Lung (tissue), 12 donors: ENCODE data around the gene BPIFB3. TPM values are rescaled to one million over a fixed set of nuclear protein-coding genes. Genes with fewer than 3 reads are reported as not detected.

Source experiments
- ATAC-seq: fragments of 200-7000 bp; cut with Tn5 transposase; one replicate; pipeline ENCODE4 v1.9.1; 2020; ENCODE audit warnings: moderate number of reproducible peaks; ENCODE audit not compliant: insufficient read depth, low FRiP score
- DNase-seq, 3 donors: peaks; one replicate each; pipeline ENCODE4 v3.0.0-alpha.2; 2013 to 2017
- H3K27ac ChIP-seq, 2 donors: one replicate each; pipeline ENCODE4 v1.5.1; 2013; ENCODE audit warnings: mild to moderate bottlenecking in 2 of 2, moderate library complexity in 2 of 2, control low read depth in 1 of 2, inconsistent platforms in 1 of 2, low read depth in 1 of 2, low read length in 1 of 2
- H3K27me3 ChIP-seq, 3 donors: one replicate each; pipeline ENCODE4 v1.5.1; 2013; ENCODE audit warnings: low read length in 2 of 3; ENCODE audit not compliant: control insufficient read depth in 3 of 3, insufficient read depth in 3 of 3
- H3K36me3 ChIP-seq, 4 donors: one replicate each; pipeline ENCODE4 v1.5.1; 2013; ENCODE audit warnings: low read length in 4 of 4, mild to moderate bottlenecking in 1 of 4, moderate library complexity in 1 of 4; ENCODE audit not compliant: control insufficient read depth in 4 of 4, insufficient read depth in 4 of 4
- H3K4me1 ChIP-seq, 5 donors: one replicate each; pipeline ENCODE4 v1.5.1; 2013; ENCODE audit warnings: low read length in 5 of 5, mild to moderate bottlenecking in 2 of 5, moderate library complexity in 1 of 5; ENCODE audit not compliant: control insufficient read depth in 5 of 5, insufficient read depth in 5 of 5
- H3K4me3 ChIP-seq: one replicate; pipeline ENCODE4 v1.5.1; 2013; ENCODE audit warnings: mild to moderate bottlenecking, control low read depth, moderate library complexity
- H3K9ac ChIP-seq, 2 donors: one replicate each; pipeline ENCODE4 v1.5.1; 2013; ENCODE audit warnings: low read length in 2 of 2, control low read depth in 1 of 2; ENCODE audit not compliant: insufficient read depth in 1 of 2
- H3K9me3 ChIP-seq, 4 donors: one replicate each; pipeline ENCODE4 v1.5.1; 2013; ENCODE audit warnings: low read length in 3 of 4, mild to moderate bottlenecking in 1 of 4, moderate library complexity in 1 of 4; ENCODE audit not compliant: control insufficient read depth in 4 of 4, insufficient read depth in 3 of 4
- WGBS, 2 donors: extraction: QIAGEN DNeasy Blood & Tissue Kit; methylation state at CpG; one replicate each; pipeline ENCODE4 v1.1.7; 2013; 5-methylcytosine and 5-hydroxymethylcytosine counted together
- polyA plus RNA-seq, 2 donors: library from polyadenylated mRNA; stranded (reverse); fragments of 200-250 nt; gene quantifications; one replicate each; pipeline ENCODE4 v1.2.1, GENCODE V29; 2013
- total RNA-seq, 2 donors: library from RNA; depleted of rRNA in 1 of 2; stranded (reverse); fragments of >200 nt in 1 of 2; gene quantifications; one replicate each; pipeline ENCODE4 v1.2.1, GENCODE V29; 2014 to 2021
- TF ChIP-seq, protein P1 (sequence below): IDR thresholded peaks from 2 replicates; pipeline ENCODE4 v1.5.1; 2012; ENCODE audit warnings: mild to moderate bottlenecking; ENCODE audit errors: control extremely low read depth, extremely low read depth
- donor health status: control.
- donor health status: control.
- donor health status: Bipolar disorder and iron deficiency.
- donor health status: healthy.
- donor health status: DM: yes; HTN: yes; CAD: no.

The BPIFB3 gene
- total and polyA plus RNA-seq, 4 donors, result not detected

DNA sequence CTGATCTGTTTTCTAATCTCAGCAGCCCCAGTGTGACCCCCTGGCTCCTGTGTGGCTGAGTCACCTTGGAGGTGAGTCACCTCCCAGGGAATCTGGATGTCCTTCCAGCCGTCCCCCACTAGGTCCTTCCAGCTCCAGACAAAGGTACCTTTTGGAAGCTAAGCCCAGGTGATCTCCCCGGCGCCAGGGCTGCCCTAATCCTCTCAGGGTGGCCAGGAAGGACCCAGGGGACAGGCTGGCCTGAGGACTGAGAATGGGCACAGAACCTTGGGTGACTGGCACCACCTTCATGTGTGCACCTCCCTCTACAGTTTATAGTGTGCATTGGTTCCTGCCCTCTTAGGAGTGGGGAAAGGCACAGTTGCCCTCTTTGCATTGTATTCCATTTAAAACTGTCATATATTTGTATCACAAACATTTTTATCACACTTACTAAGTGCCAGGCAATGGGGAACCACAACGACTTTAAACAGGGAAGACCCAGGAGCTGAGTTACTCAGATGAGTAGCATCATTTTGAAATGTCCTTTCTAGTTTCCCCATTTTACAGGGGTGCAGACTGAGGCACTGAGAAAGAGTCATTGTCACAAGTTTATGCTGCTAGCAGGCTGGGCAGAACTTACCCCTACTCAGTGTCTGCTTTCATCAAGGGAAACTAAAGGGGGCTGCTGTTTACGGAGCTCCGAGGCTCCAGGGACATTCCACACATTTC is 23.1 kb downstream of the BPIFB3 start:
- no peaks in the 10 kb centered on the region for H3K36me3 ChIP-seq
- H3K4me3 ChIP-seq, result no peak overlapping the region
- TF ChIP-seq, protein P1, sequence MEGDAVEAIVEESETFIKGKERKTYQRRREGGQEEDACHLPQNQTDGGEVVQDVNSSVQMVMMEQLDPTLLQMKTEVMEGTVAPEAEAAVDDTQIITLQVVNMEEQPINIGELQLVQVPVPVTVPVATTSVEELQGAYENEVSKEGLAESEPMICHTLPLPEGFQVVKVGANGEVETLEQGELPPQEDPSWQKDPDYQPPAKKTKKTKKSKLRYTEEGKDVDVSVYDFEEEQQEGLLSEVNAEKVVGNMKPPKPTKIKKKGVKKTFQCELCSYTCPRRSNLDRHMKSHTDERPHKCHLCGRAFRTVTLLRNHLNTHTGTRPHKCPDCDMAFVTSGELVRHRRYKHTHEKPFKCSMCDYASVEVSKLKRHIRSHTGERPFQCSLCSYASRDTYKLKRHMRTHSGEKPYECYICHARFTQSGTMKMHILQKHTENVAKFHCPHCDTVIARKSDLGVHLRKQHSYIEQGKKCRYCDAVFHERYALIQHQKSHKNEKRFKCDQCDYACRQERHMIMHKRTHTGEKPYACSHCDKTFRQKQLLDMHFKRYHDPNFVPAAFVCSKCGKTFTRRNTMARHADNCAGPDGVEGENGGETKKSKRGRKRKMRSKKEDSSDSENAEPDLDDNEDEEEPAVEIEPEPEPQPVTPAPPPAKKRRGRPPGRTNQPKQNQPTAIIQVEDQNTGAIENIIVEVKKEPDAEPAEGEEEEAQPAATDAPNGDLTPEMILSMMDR, result no peak
- H3K9me3 ChIP-seq, result peaks cover 0 to 1% (median 0%) of the 10 kb centered on the region in 4 donors
- DNase-seq (no peak), ATAC-seq (no peak)
- no peak overlapping the region for H3K9ac ChIP-seq
- WGBS, 2 donors, result 69 to 84% methylated on average over 6 of the region's 6 CpGs
- H3K4me1 ChIP-seq, result no peaks in the 10 kb centered on the region
- H3K27me3 ChIP-seq, result peaks cover 0 to 8% (median 0%) of the 10 kb centered on the region in 3 donors
- H3K27ac ChIP-seq, result no peak overlapping the region

DNA sequence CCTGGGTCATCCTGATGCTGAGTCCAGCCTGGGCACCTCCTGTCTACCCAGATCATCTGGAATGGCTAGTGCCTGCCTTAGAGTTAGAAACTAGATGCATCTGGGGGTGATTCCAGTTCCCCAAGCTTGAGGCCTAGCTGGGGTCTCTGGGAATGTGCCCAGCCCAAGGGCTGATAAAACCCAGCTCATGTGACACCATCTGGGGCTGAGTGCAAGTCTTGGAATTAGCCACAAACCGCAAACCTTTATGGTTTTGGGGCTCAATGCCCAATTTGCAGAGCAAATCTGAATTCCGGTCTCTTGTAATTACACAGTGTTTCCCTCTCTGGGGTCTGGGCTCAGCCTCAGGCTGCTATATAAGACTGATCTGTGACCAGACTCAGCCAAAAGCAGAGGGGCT is 25.6 kb downstream of the BPIFB3 start, which contains the start of gene BPIFB4:
Gene BPIFB4 (plus strand): TSS at position 385 of the 400 bp plus-strand sequence. CDS start 1,884 bp downstream, outside the sequence.
- H3K27ac ChIP-seq, result no peak within 1 kb of the TSS
- no peak for DNase-seq
- no peak within 1 kb of the TSS for H3K9ac ChIP-seq
- WGBS, 2 donors, result 86 to 95% methylated on average over 2 of the region's 2 CpGs
- no peaks in the 10 kb centered on the region for H3K9me3 ChIP-seq
- no peaks in the 10 kb centered on the region for H3K4me1 ChIP-seq
- TF ChIP-seq, protein P1, result no peak
- no peaks in the 10 kb centered on the region for H3K36me3 ChIP-seq
- peaks cover 0 to 3% (median 0%) of the 10 kb centered on the region in 3 donors for H3K27me3 ChIP-seq
- ATAC-seq, result no peak
- H3K4me3 ChIP-seq, result no peak within 1 kb of the TSS

DNA sequence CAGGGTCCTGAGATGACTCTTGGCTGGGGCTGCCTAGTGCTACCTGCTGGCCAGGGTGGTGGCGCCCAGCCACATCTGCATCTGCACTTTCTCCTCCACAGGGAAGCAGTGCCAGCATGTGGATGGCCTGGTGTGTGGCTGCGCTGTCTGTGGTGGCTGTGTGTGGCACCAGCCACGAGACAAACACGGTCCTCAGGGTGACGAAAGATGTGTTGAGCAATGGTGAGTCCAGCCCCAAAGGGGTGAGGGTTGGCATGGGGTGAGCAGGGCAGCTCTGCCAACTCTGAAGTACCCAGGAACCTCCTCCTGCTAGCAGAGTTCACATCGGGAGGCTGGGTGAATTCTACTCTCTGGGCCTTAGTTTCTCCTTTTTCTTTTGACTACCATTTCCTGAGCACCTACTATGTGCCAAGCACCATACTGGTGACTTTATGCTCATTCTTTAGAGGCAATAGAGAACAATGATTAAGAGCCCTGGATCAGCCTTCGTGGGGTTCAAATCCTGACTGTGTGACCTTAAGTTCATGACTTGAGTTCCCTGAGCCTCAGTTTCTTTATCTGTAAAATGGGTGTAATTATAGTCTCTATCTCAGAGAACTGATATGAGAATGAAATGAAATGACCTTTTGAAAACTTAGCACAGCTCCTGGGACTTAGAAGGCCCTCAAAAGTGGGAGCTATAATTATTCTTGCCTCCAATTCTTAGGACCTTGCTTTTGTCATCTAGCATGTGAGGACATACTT is 27.9 kb downstream of the BPIFB3 start:
- H3K27me3 ChIP-seq, result no peaks in the 10 kb centered on the region
- H3K4me3 ChIP-seq, result no peak overlapping the region
- no peaks in the 10 kb centered on the region for H3K9me3 ChIP-seq
- H3K27ac ChIP-seq, result no peak overlapping the region
- no peak overlapping the region for H3K9ac ChIP-seq
- TF ChIP-seq, protein P1, result no peak
- WGBS, 2 donors, result 54 to 55% methylated on average over 7 of the region's 7 CpGs
- ATAC-seq, result no peak
- no peaks in the 10 kb centered on the region for H3K36me3 ChIP-seq
- no peaks in the 10 kb centered on the region for H3K4me1 ChIP-seq
- no peak for DNase-seq
